ENCODE results near the gene ARHGAP35.
"Not testable (repeated sequence)": the region's sequence is repeated elsewhere in the genome, so short reads cannot be mapped to it uniquely, and the experiment has no call there.

Gene ARHGAP35

DNA sequence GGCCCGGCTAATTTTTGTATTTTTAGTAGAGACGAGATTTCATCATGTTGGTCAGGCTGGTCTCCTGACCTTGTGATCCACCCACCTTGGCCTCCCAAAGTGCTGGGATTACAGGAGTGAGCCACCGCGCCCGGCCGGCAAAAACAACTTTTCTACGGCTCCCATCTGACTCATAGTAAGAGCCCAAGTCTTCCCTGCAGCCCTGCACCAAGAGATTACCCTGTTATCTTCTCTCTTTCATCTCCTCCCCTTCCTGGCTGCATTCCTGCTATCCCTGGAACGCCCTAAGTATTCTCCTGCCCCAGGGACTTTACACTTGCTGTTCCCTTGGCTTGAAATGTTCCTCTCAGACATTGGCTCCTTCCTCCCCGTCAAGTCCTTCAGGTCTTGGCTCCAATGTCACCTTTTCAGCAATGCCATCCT, 16.7 kb upstream of the ARHGAP35 start:
- no peak for DNase-seq (ENCODE audit: low read depth, low spot score)

DNA sequence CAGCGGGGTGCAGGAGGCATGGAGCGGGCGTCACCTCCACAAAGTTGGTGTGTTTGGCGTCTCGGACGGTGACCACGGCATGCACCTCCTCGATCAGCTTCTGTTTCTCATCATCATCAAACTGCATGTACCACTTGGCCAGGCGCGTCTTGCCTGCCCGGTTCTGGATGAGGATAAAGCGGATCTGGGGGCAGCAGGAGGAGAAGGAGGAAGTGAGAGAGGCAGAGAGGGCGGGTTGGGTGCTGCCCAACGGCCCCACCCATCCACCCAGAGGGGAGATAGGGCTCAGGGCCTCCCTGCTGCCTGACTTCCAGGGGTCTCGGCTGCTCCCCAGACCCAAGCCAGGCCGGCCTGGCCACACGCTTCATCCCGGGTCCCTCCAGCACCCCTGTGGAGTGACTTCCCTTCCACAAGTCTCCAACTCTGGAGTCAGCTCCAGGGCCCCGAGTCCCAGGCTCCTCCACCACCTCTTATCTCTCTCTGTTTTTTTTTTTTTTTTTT, 14.8 kb upstream of the ARHGAP35 start:
- DNase-seq (ENCODE audit: low read depth, low spot score) = no peak

DNA sequence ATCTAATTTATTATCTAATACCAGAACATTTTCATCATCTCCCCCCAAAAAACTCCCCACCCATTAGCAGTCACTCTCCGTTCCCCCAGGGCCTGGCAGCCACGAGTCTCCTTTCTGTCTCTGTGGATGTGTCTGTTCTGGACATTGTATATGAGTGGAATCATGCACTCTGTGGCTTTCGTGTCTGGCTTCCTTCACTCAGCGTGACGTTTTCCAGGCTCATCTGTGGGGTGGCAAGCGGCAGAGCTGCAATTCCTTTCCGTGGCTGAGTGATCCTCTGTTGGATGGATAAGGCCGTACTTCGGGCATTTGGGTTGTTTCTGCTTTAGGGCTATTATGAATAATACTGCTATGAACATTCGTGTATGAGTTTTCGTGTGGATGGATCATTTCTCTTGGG, 13.3 kb upstream of the ARHGAP35 start:
- no peak for DNase-seq (ENCODE audit: low read depth, low spot score)

GRCh38 chr19:46848389-46848788, 12.4 kb upstream of the ARHGAP35 start:
- no peak for DNase-seq (ENCODE audit: low read depth, low spot score)

- DNase-seq (ENCODE audit: low read depth, low spot score) = peak; percentile 34
These were observed 11.2 kb upstream of the ARHGAP35 start for GRCh38 chr19:46849610-46850009.

GRCh38 chr19:46850228-46851203, 10.3 kb upstream of the ARHGAP35 start, which contains the start of gene AP2S1:
TSS of gene AP2S1 (minus strand) at chr19:46850846. CDS start at chr19:46850766, 80 bp downstream.
- DNase-seq (ENCODE audit: low read depth, low spot score) = peak; percentile 99

- DNase-seq (ENCODE audit: low read depth, low spot score) = no peak
These were observed 8.0 kb upstream of the ARHGAP35 start for GRCh38 chr19:46852830-46853229.

DNA sequence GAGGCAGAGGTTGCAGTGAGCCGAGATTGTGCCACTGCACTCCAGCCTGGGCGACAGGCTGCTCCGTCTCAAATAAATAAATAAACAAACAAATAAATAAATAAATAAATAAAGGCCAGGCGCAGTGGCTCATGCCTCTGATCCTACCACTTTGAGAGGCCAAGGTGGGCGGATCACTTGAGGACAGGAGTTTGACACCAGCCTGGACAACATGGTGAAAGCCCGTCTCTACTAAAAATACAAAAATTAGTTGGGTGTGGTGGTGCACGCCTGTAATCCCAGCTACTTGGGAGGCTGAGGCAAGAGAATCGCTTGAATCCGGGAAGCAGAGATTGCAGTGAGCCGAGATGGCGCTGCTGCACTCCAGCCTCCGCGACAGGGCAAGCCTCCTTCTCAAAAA, 6.1 kb upstream of the ARHGAP35 start:
- not testable (repeated sequence) for DNase-seq (ENCODE audit: low read depth, low spot score)

DNA sequence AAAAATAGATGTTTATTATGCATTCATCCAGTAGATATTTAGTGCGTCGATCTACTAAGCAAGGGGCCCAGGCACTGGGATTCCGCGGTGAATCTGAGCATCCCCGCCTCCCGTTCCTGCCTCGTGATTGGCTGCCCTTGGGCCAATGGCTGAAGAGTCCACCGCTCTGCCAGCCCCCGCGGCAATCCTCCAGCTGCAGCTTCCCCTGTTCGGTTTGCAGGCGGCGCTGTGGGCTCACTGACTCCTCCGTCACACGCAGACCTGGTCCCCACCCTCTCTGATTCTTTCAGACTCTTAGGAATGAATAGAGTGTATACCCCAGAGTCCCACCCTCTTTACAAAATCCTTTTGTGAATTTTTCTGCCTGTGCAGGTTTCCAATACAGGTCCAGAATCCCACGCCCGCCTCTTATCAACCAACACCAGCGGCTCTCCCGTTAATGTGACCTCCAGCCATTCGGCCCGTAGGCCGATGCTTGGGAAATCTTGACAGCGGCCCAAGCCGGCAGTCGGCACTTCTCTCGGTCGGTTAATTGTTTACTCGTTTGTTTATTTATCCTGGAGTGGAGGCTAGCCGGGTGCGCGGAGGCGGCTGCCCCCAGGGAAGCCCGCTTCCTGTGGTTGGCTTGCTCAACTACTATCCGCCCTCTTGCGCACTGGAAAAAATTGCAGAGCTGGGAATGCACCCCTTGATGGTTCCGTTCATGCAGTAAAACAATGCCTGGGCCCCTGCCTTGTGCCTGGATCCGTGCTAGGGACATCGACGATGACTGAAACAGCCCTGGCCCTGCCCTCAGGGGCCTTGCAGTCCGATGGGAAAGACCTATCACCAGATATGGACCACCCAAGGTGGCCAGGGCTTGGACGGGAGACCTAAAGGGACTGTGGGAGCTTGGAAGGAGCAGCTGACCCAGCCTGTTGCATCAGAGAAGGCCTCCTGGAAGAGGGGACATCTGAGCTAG, 4.5 kb upstream of the ARHGAP35 start:
- peak; percentile 98 for DNase-seq (ENCODE audit: low read depth, low spot score)

DNA sequence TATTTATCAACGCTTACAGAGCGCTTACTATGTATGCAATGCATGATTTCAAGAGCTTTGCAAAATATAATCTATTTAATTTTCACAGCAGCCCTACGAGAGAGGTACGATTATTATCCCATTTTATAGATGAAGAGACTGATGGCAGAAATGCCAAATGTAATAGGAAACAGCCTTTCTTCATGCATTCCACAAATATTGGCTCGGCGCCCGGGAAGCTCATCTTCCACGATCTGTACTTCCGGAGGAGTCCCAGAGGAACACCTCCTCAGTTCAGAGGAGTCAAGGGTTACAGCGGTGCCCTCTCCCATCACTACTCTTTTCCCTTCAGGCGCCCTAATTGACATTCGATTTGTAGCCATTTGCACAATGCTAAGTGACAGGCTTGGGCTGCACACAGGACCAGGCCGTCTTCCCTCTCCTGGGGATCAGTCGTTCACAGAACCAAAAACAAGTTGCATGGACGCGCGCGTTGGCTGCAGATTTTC, 1.1 kb upstream of the ARHGAP35 start:
- no peak for DNase-seq (ENCODE audit: low read depth, low spot score)

DNA sequence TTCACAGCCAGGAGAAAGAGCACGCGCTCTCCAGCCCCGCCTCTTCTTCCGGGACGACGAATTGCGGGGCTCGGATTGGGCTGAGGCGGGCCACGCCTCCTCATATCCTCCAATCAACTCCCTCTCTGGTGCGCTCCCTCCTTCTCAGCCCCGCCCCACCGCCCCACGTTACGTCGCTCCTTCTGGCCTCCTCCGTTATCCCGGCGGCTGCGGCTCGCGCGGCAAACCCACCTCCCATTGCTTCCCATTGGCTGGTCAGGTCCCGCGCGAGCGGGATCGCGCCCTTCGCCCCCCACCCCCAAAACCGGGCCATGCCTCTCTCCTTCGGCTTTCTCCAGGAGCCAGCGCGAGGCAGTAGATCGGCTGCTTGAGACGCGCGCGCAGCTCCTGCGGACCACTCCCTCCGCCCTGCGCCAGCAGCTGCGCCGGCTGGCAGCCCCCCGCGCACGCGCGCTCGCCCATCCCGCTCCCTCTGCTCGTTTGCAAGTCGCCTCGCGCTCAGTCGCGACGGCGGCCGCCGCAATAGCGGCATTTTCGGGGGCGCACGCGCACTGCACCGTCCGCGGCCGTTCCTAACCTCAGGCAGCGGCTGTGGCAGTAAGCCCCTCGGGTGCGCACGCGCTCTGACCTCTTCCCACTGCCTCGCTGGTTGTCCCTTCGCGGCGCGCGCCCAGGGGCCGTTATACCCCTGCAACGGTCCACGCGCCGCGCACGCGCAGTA, 512 bp upstream of the ARHGAP35 start:
- DNase-seq (ENCODE audit: low read depth, low spot score) = peak; percentile 100

- peak; percentile 50 for DNase-seq (ENCODE audit: low read depth, low spot score)
These were observed 1.1 kb downstream of the ARHGAP35 start for GRCh38 chr19:46861691-46862502.

DNA sequence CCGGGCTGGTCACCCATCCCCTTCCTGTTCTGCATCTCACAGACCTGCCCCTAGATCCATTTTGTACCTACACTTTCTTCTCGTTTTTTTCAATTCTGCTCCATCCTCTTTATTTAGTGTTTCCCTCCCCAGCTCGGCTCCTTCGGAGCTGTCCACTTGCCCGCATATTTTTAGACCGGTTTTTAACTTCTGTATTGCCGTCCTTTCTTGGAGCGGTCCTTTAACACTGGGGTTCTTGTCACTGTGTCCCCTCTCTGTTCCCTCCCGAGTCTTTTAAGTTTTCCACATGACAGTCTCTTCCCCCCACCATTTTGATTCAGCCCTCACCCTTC, 1.7 kb downstream of the ARHGAP35 start:
- DNase-seq (ENCODE audit: low read depth, low spot score) = no peak

DNA sequence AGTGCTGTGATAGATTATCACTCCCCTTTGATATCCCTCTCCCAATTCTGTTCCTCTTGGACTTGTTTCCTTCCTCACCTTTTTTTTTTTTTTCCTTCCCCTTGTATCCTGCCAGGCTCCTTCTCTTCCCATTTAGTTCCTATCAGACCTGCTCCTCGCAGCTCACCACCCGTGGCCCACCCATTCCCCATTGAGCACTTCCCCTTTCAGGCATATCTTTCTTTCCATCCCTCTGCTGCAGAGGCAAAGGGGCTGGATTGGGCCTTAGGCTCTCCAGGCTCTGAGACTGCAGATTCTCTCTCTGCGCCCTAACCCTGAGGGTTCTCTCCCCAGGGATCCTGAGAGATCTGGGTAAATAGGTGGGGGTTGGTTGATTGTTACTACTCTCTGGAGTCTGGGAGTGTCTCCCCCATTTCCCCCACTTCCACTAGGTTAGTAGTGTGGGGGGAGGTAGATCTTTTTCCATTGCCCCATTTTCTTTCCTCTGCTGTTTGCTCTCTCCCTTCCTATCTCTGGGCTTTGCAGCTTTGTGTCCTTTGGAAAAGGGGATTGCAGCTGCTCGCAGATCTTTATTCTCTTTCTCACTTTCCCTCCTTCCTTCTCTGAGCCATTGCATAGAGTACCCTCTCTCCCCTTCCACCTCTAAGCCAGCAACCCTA, 2.3 kb downstream of the ARHGAP35 start:
- DNase-seq (ENCODE audit: low read depth, low spot score) = no peak

- peak; percentile 93 for DNase-seq (ENCODE audit: low read depth, low spot score)
These were observed 3.2 kb downstream of the ARHGAP35 start for GRCh38 chr19:46863818-46864629.

GRCh38 chr19:46866407-46867136, 5.8 kb downstream of the ARHGAP35 start:
- no peak for DNase-seq (ENCODE audit: low read depth, low spot score)

DNA sequence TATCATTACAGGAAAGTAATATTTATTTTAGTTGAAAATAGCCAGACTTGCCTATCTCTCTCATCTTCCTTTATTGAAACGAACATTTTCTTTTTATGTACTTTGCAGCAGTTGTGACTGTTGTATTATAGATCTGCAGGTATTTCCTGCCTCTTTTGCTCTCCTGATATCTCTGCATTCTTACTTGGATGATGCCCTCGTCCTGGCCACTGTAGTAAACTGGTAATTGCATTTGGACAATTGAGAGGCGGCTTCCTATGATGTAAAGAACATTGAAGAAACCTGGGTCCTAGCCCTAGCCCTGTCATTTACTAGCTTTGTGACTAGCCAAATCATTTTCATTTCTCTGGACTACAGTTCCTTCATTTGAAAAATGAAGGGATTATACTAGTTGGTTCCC, 6.4 kb downstream of the ARHGAP35 start:
- no peak for DNase-seq (ENCODE audit: low read depth, low spot score)

Data from astrocyte of the hippocampus (primary cell).